ENCODE data around the gene ANKRD10. TPM values are rescaled to one million over a fixed set of nuclear protein-coding genes. Genes with fewer than 3 reads are reported as not detected.
"Not testable (repeated sequence)": the region's sequence is repeated elsewhere in the genome, so short reads cannot be mapped to it uniquely, and the experiment has no call there.

The ANKRD10 gene
- total RNA-seq, 2 donors from 2014 or later: 195 to 200 TPM

GRCh38 chr13:110953416-110953815 is 38.5 kb upstream of the ANKRD10 start:
- Histone ChIP-seq H3K27me3 (replicated peaks; ENCODE audit: insufficient read depth) (no peaks in the 10 kb centered on the region), H3K27ac (no peak overlapping the region), H3K4me3 (no peak overlapping the region), H3K4me1 (ENCODE audit: control insufficient read depth in 1 of 2, low read depth in 2 of 2) (peaks cover 0 to 14% of the 10 kb centered on the region in 2 donors), H3K36me3 (no peaks in the 10 kb centered on the region), H3K9me3 (no peaks in the 10 kb centered on the region)
- DNase-seq (ENCODE audit: low spot score) (no peak), ATAC-seq (ENCODE audit: insufficient number of reproducible peaks, low FRiP score, low read depth) (no peak)
- no peak for TF ChIP-seq CTCF (IDR thresholded peaks at IDR 0.05)

GRCh38 chr13:110952135-110952534 is 37.3 kb upstream of the ANKRD10 start:
- not testable (repeated sequence) for H3K9me3 ChIP-seq; DNase-seq (ENCODE audit: low spot score); H3K36me3 ChIP-seq; H3K4me3 ChIP-seq; H3K27me3 ChIP-seq (replicated peaks; ENCODE audit: insufficient read depth); ATAC-seq (ENCODE audit: insufficient number of reproducible peaks, low FRiP score, low read depth); H3K27ac ChIP-seq
- peaks cover 0 to 14% of the 10 kb centered on the region in 2 donors for H3K4me1 ChIP-seq (ENCODE audit: control insufficient read depth in 1 of 2, low read depth in 2 of 2)

- no peak for ATAC-seq (ENCODE audit: insufficient number of reproducible peaks, low FRiP score, low read depth)
- Histone ChIP-seq H3K9me3 (no peaks in the 10 kb centered on the region), H3K4me1 (ENCODE audit: control insufficient read depth in 1 of 2, low read depth in 2 of 2) (peaks cover 0 to 14% of the 10 kb centered on the region in 2 donors), H3K27ac (no peak overlapping the region), H3K36me3 (no peaks in the 10 kb centered on the region), H3K4me3 (no peak overlapping the region), H3K27me3 (replicated peaks; ENCODE audit: insufficient read depth) (no peaks in the 10 kb centered on the region)
- no peak for TF ChIP-seq CTCF (IDR thresholded peaks at IDR 0.05)
- DNase-seq (ENCODE audit: low spot score): no peak
These were observed 36.1 kb upstream of the ANKRD10 start for GRCh38 chr13:110950819-110951570.

GRCh38 chr13:110950356-110950755 is 35.5 kb upstream of the ANKRD10 start:
- Histone ChIP-seq H3K9me3 (no peaks in the 10 kb centered on the region), H3K27ac (no peak overlapping the region), H3K4me3 (no peak overlapping the region), H3K27me3 (replicated peaks; ENCODE audit: insufficient read depth) (no peaks in the 10 kb centered on the region), H3K36me3 (no peaks in the 10 kb centered on the region), H3K4me1 (ENCODE audit: control insufficient read depth in 1 of 2, low read depth in 2 of 2) (peaks cover 0 to 13% of the 10 kb centered on the region in 2 donors)
- no peak for ATAC-seq (ENCODE audit: insufficient number of reproducible peaks, low FRiP score, low read depth)
- TF ChIP-seq CTCF (IDR thresholded peaks at IDR 0.05): no peak
- no peak for DNase-seq (ENCODE audit: low spot score)

- no peaks in the 10 kb centered on the region for H3K36me3 ChIP-seq
- TF ChIP-seq CTCF (IDR thresholded peaks at IDR 0.05): no peak
- H3K27me3 ChIP-seq (replicated peaks; ENCODE audit: insufficient read depth): no peaks in the 10 kb centered on the region
- peaks cover 0 to 5% of the 10 kb centered on the region in 2 donors for H3K4me1 ChIP-seq (ENCODE audit: control insufficient read depth in 1 of 2, low read depth in 2 of 2)
- DNase-seq (ENCODE audit: low spot score): no peak
- no peak overlapping the region for H3K27ac ChIP-seq
- no peak for ATAC-seq (ENCODE audit: insufficient number of reproducible peaks, low FRiP score, low read depth)
- no peaks in the 10 kb centered on the region for H3K9me3 ChIP-seq
- H3K4me3 ChIP-seq: no peak overlapping the region
These were observed 34.8 kb upstream of the ANKRD10 start for GRCh38 chr13:110949628-110950027.

- no peaks in the 10 kb centered on the region for H3K27me3 ChIP-seq (replicated peaks; ENCODE audit: insufficient read depth)
- no peak overlapping the region for H3K27ac ChIP-seq
- DNase-seq (ENCODE audit: low spot score): no peak
- H3K4me1 ChIP-seq (ENCODE audit: control insufficient read depth in 1 of 2, low read depth in 2 of 2): peaks cover 0 to under 1% of the 10 kb centered on the region in 2 donors
- TF ChIP-seq CTCF (IDR thresholded peaks at IDR 0.05): no peak
- H3K4me3 ChIP-seq: no peak overlapping the region
- no peaks in the 10 kb centered on the region for H3K36me3 ChIP-seq
- ATAC-seq (ENCODE audit: insufficient number of reproducible peaks, low FRiP score, low read depth): no peak
- H3K9me3 ChIP-seq: no peaks in the 10 kb centered on the region
These were observed 34.2 kb upstream of the ANKRD10 start for GRCh38 chr13:110949116-110949515.

GRCh38 chr13:110947338-110947737 is 32.5 kb upstream of the ANKRD10 start:
- H3K27ac ChIP-seq; H3K36me3 ChIP-seq; H3K9me3 ChIP-seq; H3K4me1 ChIP-seq (ENCODE audit: control insufficient read depth in 1 of 2, low read depth in 2 of 2); H3K27me3 ChIP-seq (replicated peaks; ENCODE audit: insufficient read depth); H3K4me3 ChIP-seq; ATAC-seq (ENCODE audit: insufficient number of reproducible peaks, low FRiP score, low read depth); DNase-seq (ENCODE audit: low spot score): not testable (repeated sequence)
